NCI-H2081 (cell line): ENCODE measurements around the gene AGMAT.

Source experiments
- DNase-seq, 2 experiments: peaks; one replicate each; lab custom pipeline; 2025; lab: John Stamatoyannopoulos, UW

The AGMAT gene

GRCh38 chr1:15584489-15585363 lies at the start of gene AGMAT:
TSS of gene AGMAT (minus strand) at chr1:15585051. CDS start at chr1:15584967, 84 bp downstream.
- peak; percentile 20 to 31 for DNase-seq

- no peak for DNase-seq
Measured at GRCh38 chr1:15633756-15634420, 49.0 kb upstream of the AGMAT start.

- no peak for DNase-seq
Measured at GRCh38 chr1:15628003-15628402, 43.2 kb upstream of the AGMAT start.

GRCh38 chr1:15627343-15627988 lies 42.6 kb upstream of the AGMAT start:
- DNase-seq, result no peak

GRCh38 chr1:15626269-15626950 lies 41.6 kb upstream of the AGMAT start:
- no peak for DNase-seq

GRCh38 chr1:15625056-15625917 lies 40.4 kb upstream of the AGMAT start:
- no peak for DNase-seq

- DNase-seq, result no peak
Measured at GRCh38 chr1:15624133-15624714, 39.4 kb upstream of the AGMAT start.

- DNase-seq, result no peak
Measured at GRCh38 chr1:15623435-15623834, 38.6 kb upstream of the AGMAT start.

GRCh38 chr1:15622712-15623373 lies 38.0 kb upstream of the AGMAT start:
- DNase-seq, result no peak

- no peak for DNase-seq
Measured at GRCh38 chr1:15621975-15622374, 37.1 kb upstream of the AGMAT start.

GRCh38 chr1:15620902-15621682 lies 36.2 kb upstream of the AGMAT start:
- DNase-seq, result no peak

GRCh38 chr1:15620155-15620545 lies 35.3 kb upstream of the AGMAT start:
- no peak for DNase-seq

GRCh38 chr1:15618655-15619525 lies 34.0 kb upstream of the AGMAT start:
- no peak for DNase-seq

GRCh38 chr1:15618077-15618654 lies 33.3 kb upstream of the AGMAT start:
- DNase-seq, result no peak

- DNase-seq, result peak; percentile 96
Measured at GRCh38 chr1:15617173-15618076, 32.6 kb upstream of the AGMAT start, which contains the start of gene DDI2. TSS of gene DDI2 (plus strand) at chr1:15617458. CDS start at chr1:15617671, 213 bp downstream.

- no peak for DNase-seq
Measured at GRCh38 chr1:15616373-15617172, 31.7 kb upstream of the AGMAT start.
